Endothelial cell of umbilical vein (primary cell): Measurements from ENCODE around the gene GNE. TPM values are rescaled to one million over a fixed set of nuclear protein-coding genes. Genes with fewer than 3 reads are reported as not detected.

ENCODE experiments used
- BruUV-seq: library from RNA; stranded (reverse); fragments of 400-500 nt; replicated peaks from 2 replicates; lab custom pipeline; 2021; lab: Mats Ljungman, UMichigan
- CTCF ChIA-PET: fragments of 300-600, 350-600 bp; sonication (Branson Sonifier 250); formaldehyde crosslinking; loops from one replicate; lab custom pipeline; 2021; ENCODE audit warnings: antibody characterized with exemption, inconsistent platforms; lab: Charles Lee
- POLR2A ChIA-PET: fragments of 300-600, 350-600 bp; sonication (Branson Sonifier 250); formaldehyde crosslinking; loops from one replicate; lab custom pipeline; 2021; ENCODE audit warnings: antibody characterized with exemption, inconsistent platforms; lab: Charles Lee
- DNase-seq: peaks from one replicate; pipeline ENCODE4 v3.0.0-alpha.2; 2011; ENCODE audit warnings: low read depth, low spot score
- FAIRE-seq: peaks from 2 replicates; lab custom pipeline; 2011; peaks lifted over from hg19 to GRCh38; lab: Jason Lieb, UNC
- H2AFZ ChIP-seq: 2 replicates; pipeline ENCODE4 v1.6.0; 2012; ENCODE audit warnings: low read depth, low read length, control low read depth, inconsistent platforms
- H3K27ac ChIP-seq: 2 replicates; pipeline ENCODE4 v1.5.1; 2011; ENCODE audit warnings: low read depth, mild to moderate bottlenecking, control low read depth, low read length, moderate library complexity; ENCODE audit not compliant: insufficient read depth
- H3K27me3 ChIP-seq, 2 experiments: 2 replicates each; pipeline versions ENCODE4 v1.6.0 to v1.6.1; 2011; ENCODE audit warnings: low read length in 2 of 2, mixed read lengths in 1 of 2; ENCODE audit not compliant: control insufficient read depth in 2 of 2, insufficient read depth in 2 of 2
- H3K36me3 ChIP-seq, 2 experiments: 2 replicates in 1 of 2; 3 replicates in 1 of 2; pipeline ENCODE4 v1.5.1; 2011; ENCODE audit warnings: low read length in 2 of 2, mild to moderate bottlenecking in 1 of 2, moderate library complexity in 1 of 2; ENCODE audit not compliant: control insufficient read depth in 2 of 2, insufficient read depth in 2 of 2; ENCODE audit errors: extremely low read depth in 1 of 2
- H3K4me1 ChIP-seq: 3 replicates; pipeline ENCODE4 v1.5.1; 2011; ENCODE audit warnings: mild to moderate bottlenecking, low read length; ENCODE audit not compliant: control insufficient read depth, insufficient read depth; ENCODE audit errors: extremely low read depth
- H3K4me2 ChIP-seq: 2 replicates; pipeline ENCODE4 v1.6.1; 2011; ENCODE audit warnings: low read length, control low read depth, mixed read lengths; ENCODE audit not compliant: insufficient read depth
- H3K4me3 ChIP-seq, 3 experiments: fragments of 200-600 bp in 1 of 3; sonication (generic), shearing (Covaris generic) in 1 of 3; replicated peaks in 1 of 3; 2 replicates each; pipeline ENCODE4 v1.5.1; 2011 to 2016; ENCODE audit warnings: control low read depth in 3 of 3, low read length in 3 of 3, mild to moderate bottlenecking in 2 of 3, inconsistent platforms in 1 of 3, low read depth in 1 of 3, moderate library complexity in 1 of 3; ENCODE audit not compliant: insufficient read depth in 1 of 3
- H3K79me2 ChIP-seq: 2 replicates; pipeline ENCODE4 v1.6.0; 2012; ENCODE audit warnings: low read length, inconsistent platforms; ENCODE audit not compliant: control insufficient read depth, insufficient read depth
- H3K9ac ChIP-seq: replicated peaks from 2 replicates; pipeline ENCODE3; 2011; ENCODE audit warnings: low read length, control low read depth; ENCODE audit not compliant: insufficient read depth; ENCODE audit errors: extremely low read depth
- H3K9me1 ChIP-seq: replicated peaks from 3 replicates; pipeline ENCODE4 v1.6.0; 2011; ENCODE audit warnings: mild to moderate bottlenecking, low read length; ENCODE audit not compliant: control insufficient read depth, insufficient read depth; ENCODE audit errors: extremely low read depth
- H3K9me3 ChIP-seq: replicated peaks from 2 replicates; pipeline ENCODE4 v1.5.1; 2012; ENCODE audit warnings: low read length, inconsistent platforms; ENCODE audit not compliant: control insufficient read depth, insufficient read depth
- H4K20me1 ChIP-seq: replicated peaks from 2 replicates; pipeline ENCODE3; 2011; ENCODE audit warnings: mild to moderate bottlenecking, low read length; ENCODE audit not compliant: control insufficient read depth, insufficient read depth; ENCODE audit errors: extremely low read depth
- CTCF ChIP-seq, 2 donors: IDR thresholded peaks; 1 replicate in 1 of 2; 2 replicates in 1 of 2; pipeline ENCODE4 v1.5.1; 2011; ENCODE audit warnings: low read length in 2 of 2, mild to moderate bottlenecking in 2 of 2, moderate library complexity in 2 of 2, control low read depth in 1 of 2, inconsistent platforms in 1 of 2, low read depth in 1 of 2; ENCODE audit not compliant: insufficient read depth in 1 of 2; ENCODE audit errors: extremely low read depth in 1 of 2
- EZH2 ChIP-seq: IDR thresholded peaks from 2 replicates; pipeline ENCODE4 v1.6.1; 2012; ENCODE audit warnings: borderline replicate concordance, low read depth, mild to moderate bottlenecking, moderate library complexity, low read length, inconsistent platforms; ENCODE audit not compliant: severe bottlenecking
- FOS ChIP-seq: IDR thresholded peaks from 2 replicates; pipeline ENCODE4 v1.6.1; 2011; ENCODE audit warnings: mild to moderate bottlenecking, low read length, moderate library complexity, borderline replicate concordance; ENCODE audit not compliant: insufficient read depth
- GATA2 ChIP-seq: IDR thresholded peaks from 2 replicates; pipeline ENCODE4 v1.7.0; 2011; ENCODE audit warnings: low read depth, mild to moderate bottlenecking, moderate library complexity, mixed read lengths, low read length; ENCODE audit not compliant: insufficient read length, insufficient read depth
- JUN ChIP-seq: IDR thresholded peaks from 2 replicates; pipeline ENCODE4 v1.6.1; 2011; ENCODE audit warnings: borderline replicate concordance, low read depth; ENCODE audit not compliant: insufficient read length, insufficient read depth
- MYC ChIP-seq: IDR thresholded peaks from one replicate; pipeline ENCODE4 v1.6.1; 2011; ENCODE audit warnings: mild to moderate bottlenecking, low read depth, low read length
- POLR2A ChIP-seq: IDR thresholded peaks from 2 replicates; pipeline ENCODE4 v1.6.1; 2012; ENCODE audit warnings: low read depth, mild to moderate bottlenecking, control low read depth, low read length
- POLR2AphosphoS5 ChIP-seq: IDR thresholded peaks from 2 replicates; pipeline ENCODE4 v1.6.1; 2012; ENCODE audit warnings: low read depth, mild to moderate bottlenecking, control low read depth, low read length, moderate library complexity; ENCODE audit not compliant: insufficient read depth
- dilution Hi-C: fragments of 300-500 bp; cut with MboI; formaldehyde crosslinking; loops from one replicate; pipeline ENCODE4 v1.15.0; 2019; ENCODE audit warnings: low sequenced_read_pairs; ENCODE audit not compliant: extremely low pct_ligation_motif_present
- intact Hi-C: fragments of 100-400 bp; cut with micrococcal nuclease; formaldehyde crosslinking; loops from one replicate; pipeline ENCODE4 v1.10.0; 2022
- polyA plus RNA-seq, 4 experiments: library from polyadenylated mRNA; depleted of rRNA in 3 of 4; stranded (reverse) in 3 of 4; unstranded in 1 of 4; fragments of >200 nt; gene quantifications; 2 replicates each; pipeline versions ENCODE4 v1.2.1 to v1.2.3, GENCODE V29; 2011 to 2012; ENCODE audit warnings: missing spikeins in 1 of 4
- total RNA-seq: library from RNA; stranded (reverse); gene quantifications from 2 replicates; pipeline ENCODE4 v1.2.3, GENCODE V29; 2021
- TF ChIP-seq, protein P1 (sequence below): IDR thresholded peaks from 2 replicates; pipeline ENCODE4 v1.6.1; 2011; ENCODE audit not compliant: insufficient read depth, insufficient read length

The GNE gene
- total and polyA plus RNA-seq, 2 donors (not counting 3 experiments of a cell fraction or from before 2014, with no cell fraction given) = 8.5 to 11.4 TPM

GRCh38 chr9:36301227-36301626 is 43.0 kb upstream of the GNE start:
- Histone ChIP-seq H3K4me2 (no peak overlapping the region), H4K20me1 (no peaks in the 10 kb centered on the region), H3K36me3 (no peaks in the 10 kb centered on the region), H2AFZ (no peak overlapping the region), H3K9me1 (no peaks in the 10 kb centered on the region), H3K4me3 (no peak overlapping the region), H3K9ac (no peak overlapping the region), H3K79me2 (no peaks in the 10 kb centered on the region), H3K9me3 (no peaks in the 10 kb centered on the region), H3K27ac (no peak overlapping the region), H3K27me3 (no peaks in the 10 kb centered on the region), H3K4me1 (peaks cover 5% of the 10 kb centered on the region)
- ChIA-PET CTCF (interaction anchor here (1.1 kb wide), 1 partner anchor 28 kb away, joined by 4 read pairs; no protein-coding TSS in a partner anchor), POLR2A (no interaction called here)
- no peak for FAIRE-seq
- no peak for TF ChIP-seq JUN
- no TSS peak for BruUV-seq
- no peak for DNase-seq
- intact Hi-C loops (no loop called here), dilution Hi-C loops (no loop called here)

DNA sequence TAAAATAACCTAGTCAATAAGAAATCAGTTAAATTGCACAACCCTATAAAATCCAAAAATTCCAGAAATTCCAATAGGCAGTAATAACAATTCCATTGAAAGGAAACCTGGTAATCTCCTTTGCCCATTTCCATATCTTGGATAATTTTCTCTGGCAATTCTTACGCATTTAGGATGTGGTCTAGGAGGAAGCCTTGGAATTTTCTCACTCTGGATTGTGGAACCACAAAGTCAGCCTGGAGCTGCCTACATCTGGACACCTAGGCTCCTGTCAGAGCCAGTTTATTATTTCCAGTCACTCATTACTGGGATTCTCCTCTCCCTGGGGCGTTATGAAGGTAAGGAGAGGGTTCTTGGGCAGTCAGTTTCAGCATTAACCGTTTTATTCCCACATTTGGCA is 40.3 kb upstream of the GNE start:
- intact Hi-C loops (no loop called here), dilution Hi-C loops (no loop called here)
- Histone ChIP-seq H3K4me1 (peaks cover 4% of the 10 kb centered on the region), H3K9me3 (no peaks in the 10 kb centered on the region), H3K4me2 (no peak overlapping the region), H3K79me2 (no peaks in the 10 kb centered on the region), H3K9ac (no peak overlapping the region), H3K27me3 (no peaks in the 10 kb centered on the region), H3K27ac (no peak overlapping the region), H3K36me3 (no peaks in the 10 kb centered on the region), H4K20me1 (no peaks in the 10 kb centered on the region), H3K9me1 (no peaks in the 10 kb centered on the region), H2AFZ (no peak overlapping the region), H3K4me3 (no peak overlapping the region)
- ChIA-PET CTCF (no interaction called here), POLR2A (no interaction called here)
- FAIRE-seq = peak; percentile 31
- no peak for TF ChIP-seq JUN
- no peak for TF ChIP-seq GATA2
- TF ChIP-seq POLR2AphosphoS5 = no peak
- no peak for TF ChIP-seq POLR2A
- TF ChIP-seq FOS = no peak
- no peak for TF ChIP-seq EZH2
- TF ChIP-seq MYC = no peak
- TF ChIP-seq, protein P1, sequence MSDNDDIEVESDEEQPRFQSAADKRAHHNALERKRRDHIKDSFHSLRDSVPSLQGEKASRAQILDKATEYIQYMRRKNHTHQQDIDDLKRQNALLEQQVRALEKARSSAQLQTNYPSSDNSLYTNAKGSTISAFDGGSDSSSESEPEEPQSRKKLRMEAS = no peak
- no peak for TF ChIP-seq CTCF (IDR thresholded peaks at IDR 0.05; ENCODE audit: extremely low read depth in 1 of 2, insufficient read depth in 1 of 2, low read depth in 1 of 2, low read length in 2 of 2)
- BruUV-seq = no TSS peak
- no peak for DNase-seq
